Left hindlimb (tissue), 1 donor: Measurements from ENCODE around the gene CFAP20.

Experiments used
- DNase-seq: peaks from one replicate; pipeline ENCODE4 v3.0.0-alpha.2; 2018

Gene CFAP20

DNA sequence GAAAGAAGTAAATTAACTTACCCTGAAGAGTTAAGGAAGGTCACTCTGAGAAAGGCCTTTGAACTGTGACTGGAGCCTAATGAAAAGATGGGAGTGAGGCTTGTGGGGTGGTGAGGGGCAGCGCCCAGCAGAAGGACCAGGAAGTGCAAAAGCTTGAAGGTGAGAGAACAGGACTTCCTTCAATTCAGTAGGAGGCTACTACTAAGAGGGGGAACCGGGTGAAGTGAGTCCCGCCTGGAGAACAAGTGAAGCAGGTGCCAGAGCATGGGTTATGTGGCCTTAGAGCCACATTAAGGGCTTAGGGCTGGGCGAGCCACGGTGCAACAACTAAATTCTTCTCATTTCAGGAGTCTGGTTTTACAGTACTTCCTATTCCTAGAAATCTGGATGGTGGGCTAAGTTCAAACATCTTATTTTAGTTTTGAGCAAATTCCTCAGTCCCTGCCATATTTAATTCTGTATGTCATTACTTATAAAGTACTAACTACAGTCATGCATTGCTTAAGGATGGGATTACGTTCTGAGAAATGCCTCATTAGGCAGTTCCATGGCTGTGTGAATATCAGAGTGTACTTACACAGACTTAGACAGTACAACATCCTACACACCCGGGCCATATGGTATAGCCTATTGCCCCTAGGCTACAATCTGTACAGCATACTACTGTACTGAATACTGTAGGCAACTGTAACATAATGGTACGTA, 5.1 kb downstream of the CFAP20 start:
- no peak for DNase-seq

DNA sequence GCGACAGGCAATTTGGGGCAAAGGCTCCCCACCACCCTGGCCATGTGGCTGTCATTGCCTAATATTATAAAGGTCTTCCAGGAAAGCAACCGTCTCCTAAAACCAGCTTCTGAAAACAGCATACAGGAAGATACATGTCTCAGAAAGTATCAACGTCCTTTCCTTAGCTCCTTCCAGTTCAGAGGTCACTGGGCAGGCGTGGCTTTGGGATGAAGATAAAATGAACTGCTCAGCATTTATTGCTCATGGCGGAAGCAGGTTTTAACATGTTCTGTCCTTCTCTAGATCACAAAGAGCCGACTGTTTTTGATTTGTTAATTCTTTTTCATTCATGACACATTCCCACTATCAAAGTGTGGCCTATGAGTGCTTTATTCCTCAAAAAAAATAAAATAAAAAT, 8.0 kb downstream of the CFAP20 start:
- DNase-seq = no peak

DNA sequence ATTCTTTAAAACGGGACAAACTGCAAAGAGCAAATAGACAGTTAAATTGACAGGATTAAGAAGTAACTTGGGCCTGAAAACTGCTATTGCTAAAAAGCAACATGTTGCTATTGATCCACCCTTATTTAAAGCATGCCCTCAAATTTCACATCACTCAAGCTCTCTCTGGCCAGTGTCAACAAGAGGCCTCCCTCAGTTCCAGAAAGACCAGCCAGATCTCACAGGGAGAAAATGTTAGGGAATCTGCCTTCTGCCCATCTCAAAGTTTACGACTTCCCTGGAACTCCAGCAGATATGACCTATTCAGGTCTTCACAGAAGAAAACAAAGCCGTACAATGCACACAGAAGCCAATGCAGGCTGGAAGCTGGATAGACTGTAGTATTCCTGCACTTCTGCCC, 8.9 kb downstream of the CFAP20 start:
- DNase-seq = no peak

GRCh38 chr16:58119509-58119845, 9.7 kb downstream of the CFAP20 start:
- no peak for DNase-seq

- no peak for DNase-seq
These were observed 10.2 kb downstream of the CFAP20 start for GRCh38 chr16:58118801-58119508.

DNA sequence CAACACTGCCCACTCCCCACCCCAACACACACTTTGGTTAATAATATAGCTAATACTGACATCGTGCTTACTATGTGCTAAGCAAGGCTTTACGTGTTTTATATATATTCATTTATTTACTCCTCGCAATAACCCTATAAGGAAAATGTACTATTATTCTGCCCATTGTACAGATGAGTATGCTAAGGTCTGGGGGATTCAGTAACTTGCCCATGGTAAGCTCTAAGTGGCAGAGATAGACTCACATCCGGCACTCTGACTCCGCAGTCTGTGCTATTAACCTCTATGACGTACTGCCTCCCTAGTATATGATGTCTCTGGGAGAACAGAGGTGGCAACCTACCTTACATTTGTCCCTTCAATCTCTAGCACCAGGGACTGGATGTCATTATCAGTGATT, 12.7 kb downstream of the CFAP20 start:
- no peak for DNase-seq

GRCh38 chr16:58116081-58116480, 13.1 kb downstream of the CFAP20 start:
- DNase-seq = no peak

DNA sequence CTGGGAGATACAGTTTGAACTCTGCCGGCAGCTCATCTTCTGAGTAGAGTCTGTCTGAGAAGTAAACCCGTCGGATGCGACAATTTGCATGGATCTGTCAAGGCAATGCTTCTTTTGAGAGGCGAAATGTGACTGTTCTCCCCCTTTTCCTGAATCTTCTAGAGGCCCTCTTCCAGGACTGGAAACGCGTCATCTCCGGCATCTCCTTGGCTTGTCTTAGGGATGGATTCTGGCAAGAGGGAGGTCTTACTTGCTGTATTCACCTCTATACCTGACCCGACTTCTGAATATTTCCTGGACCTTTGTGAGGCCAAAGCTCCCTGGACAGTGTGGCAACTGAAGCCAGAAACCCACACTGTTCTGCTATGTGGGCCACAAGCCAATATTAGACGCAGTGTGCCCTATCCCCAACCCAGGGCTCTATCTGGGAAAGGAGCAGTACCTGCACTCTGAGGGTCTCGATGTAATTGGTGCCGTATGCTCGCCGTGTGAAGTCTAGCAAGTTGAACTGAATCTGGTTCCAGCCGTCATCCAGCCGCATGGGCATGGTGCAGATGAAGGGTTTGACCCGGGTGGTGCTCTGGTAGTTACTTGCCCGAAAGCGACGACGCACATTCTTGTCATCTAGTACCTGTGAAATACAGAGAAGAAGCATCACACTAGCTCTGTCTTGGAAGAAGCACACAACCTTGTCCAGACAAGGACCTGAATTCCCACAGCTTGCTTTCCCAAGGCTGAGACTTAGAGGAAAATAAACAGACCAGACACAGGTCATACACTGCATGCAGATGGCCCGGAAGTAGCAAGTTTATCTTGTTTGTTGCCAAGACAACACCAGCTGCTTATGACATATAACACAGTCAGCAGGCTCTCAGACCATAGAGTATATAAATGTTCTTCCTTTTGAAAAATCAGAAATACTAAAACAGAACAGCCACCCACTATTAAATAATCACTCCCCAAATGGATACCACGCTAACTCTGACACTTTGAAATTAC, 14.1 kb downstream of the CFAP20 start:
- DNase-seq = no peak

- no peak for DNase-seq
These were observed 17.9 kb downstream of the CFAP20 start for GRCh38 chr16:58111302-58111627.

DNA sequence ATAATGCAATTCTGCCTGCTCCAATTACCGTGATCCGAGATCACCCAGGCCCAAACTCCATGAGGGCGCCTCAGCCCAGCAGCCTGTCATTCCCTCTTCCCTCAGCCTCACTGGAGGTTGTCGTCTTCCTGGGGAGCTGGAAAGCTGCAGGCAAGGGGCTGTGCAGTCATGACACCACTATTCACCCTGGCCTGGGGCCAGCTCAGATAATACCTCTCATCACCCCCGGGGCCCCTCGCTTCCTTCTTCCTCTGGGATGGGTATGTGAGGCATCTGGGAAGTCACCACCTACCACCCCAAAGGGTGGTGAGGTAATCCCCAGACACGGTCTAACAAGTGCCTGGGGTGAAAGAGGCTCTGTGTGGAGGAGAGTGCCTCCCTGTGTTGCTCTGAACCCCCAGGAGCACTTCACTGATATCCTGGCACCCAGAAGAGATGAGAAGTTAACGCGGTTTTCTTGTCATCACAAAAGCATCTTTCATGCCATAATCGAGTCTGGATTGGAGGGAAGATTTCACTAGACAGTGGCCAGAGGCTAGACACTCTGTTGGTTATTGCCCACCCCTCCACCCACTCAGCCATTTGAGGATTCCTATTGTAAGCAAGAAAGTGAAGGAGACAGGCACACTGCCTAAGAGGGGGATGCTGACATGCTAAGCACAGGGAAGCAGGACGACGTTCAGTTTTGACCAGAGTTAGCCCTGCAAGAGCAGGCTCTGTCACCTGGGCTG, 18.4 kb downstream of the CFAP20 start:
- DNase-seq = no peak

DNA sequence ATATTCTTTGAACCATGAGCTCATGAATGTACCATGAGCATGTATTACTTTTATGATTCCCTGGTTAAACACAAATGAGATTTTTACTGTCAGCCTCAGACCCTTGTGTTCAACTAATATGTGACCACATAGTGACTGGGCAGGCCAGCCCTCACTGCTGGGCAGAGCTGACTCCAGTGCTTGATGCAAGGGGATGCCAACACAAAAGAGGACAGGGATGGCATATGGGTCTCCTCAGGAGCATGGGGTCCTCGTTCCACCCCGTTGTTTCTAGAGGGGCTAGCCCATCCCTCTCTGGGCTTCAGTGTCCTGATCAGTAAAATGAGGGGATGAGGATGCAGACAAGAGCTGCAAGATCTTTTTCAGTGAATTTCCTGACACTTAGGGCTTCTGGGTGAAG, 19.3 kb downstream of the CFAP20 start:
- no peak for DNase-seq

DNA sequence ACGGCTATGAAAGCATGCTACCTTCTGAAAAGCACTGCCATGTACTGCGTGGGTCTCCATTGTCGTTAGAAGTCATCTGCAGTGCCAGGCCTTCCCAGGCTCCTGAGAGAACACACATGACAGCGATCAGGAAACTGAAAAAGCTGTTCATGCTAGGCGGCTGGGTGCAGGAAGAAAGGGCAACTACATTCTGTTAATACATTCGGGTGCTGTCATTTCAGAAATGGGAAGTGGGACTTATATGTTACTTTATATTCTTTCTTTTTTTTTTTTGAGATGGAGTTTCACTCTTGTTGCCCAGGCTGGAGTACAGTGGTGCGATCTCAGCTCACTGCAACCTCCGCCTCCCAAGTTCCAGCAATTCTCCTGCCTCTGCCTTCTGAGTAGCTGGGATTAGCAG, 19.9 kb downstream of the CFAP20 start:
- no peak for DNase-seq

DNA sequence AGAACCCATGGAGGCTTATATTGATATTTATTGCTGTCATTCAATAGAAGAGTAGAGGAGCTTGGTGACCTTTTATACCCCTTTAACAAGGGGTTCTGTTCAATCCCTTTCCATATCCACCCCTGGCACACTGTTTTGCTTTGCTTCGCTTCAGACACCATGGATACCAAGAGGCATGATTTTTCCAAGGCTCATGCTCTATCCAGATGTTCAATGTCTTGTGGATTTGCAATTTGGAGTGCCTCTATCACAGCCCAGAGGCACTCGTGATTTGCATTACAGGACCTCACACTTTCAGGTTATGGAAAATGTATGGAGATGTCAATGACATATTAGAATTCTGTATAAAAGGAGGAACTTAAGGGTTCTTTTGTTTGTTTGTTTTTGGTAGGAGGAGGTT, 21.5 kb downstream of the CFAP20 start:
- no peak for DNase-seq

DNA sequence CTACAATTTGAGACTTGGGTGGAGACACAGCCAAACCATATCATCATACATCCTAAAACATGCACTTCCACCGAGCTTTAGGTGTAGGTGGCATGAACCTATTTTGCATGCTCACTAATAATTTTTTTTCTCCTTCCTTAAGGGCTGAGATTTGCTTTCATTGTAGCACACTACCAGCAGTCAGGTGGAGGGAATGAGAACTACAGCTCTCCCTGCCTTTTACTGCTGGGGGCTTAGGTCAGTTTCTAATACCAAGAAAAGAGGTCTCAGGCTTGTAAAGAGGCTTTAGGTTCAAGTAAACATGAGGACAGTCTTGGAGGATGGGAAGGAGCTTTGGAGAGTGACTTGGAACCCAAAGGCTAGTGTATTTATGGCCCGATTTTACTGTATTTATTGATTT, 22.0 kb downstream of the CFAP20 start:
- DNase-seq = no peak

DNA sequence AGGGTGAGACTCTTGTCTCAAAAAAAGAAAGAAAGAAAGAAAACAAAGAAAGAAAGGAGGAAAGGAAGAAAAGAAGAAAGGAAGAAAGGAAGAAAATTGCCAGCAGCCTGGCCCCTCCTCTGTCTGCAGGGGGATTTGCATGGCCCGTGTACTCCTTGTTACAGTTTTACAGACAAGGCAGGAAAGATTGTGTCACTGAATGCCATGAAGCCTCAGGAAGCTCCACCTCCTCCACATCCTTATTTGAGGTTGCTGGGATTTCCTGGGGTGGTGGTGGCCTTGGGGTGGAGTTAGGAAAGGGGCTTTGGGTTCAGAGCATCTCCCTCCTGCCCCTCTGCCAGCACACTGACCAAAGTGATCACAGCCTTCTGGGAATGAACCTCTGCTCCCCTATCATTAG, 23.6 kb downstream of the CFAP20 start:
- DNase-seq = no peak

DNA sequence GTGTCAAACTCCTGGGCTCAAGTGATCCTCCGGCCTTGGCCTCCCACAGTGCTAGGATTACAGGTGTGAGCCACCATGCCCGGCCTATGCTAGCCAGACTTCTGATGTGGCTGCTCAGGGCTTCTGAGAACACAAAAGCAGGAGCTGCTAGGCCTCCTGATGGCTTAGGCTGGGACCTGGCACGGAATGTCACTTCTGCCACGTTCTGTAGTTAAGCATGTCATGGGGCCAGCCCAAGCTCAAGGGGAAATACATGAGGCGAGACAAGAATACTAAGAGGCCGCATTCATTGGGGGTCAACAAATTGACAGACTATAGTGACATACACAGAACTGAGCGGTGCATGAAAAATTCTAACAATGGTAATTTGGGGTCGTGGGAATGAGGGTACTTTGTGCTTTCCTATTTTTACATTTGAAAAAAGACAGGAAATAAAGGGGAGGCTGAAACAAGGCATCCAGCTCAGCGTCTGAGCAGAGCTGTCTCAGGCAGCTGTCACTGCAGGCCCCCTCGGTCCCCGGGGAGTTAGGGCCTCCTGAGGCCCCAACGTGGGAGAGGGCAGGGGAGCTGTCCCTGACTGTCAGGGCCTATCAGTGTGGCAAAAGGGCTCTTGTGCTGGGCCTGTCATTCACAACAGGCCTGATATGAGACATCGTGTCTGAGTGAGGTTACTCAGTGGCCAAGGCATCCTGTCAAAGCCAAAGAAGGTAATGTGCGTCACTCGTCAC, 26.4 kb downstream of the CFAP20 start:
- DNase-seq = no peak

- no peak for DNase-seq
These were observed 29.3 kb downstream of the CFAP20 start for GRCh38 chr16:58099956-58100300.

- DNase-seq = no peak
These were observed 29.9 kb downstream of the CFAP20 start for GRCh38 chr16:58099097-58099955.

DNA sequence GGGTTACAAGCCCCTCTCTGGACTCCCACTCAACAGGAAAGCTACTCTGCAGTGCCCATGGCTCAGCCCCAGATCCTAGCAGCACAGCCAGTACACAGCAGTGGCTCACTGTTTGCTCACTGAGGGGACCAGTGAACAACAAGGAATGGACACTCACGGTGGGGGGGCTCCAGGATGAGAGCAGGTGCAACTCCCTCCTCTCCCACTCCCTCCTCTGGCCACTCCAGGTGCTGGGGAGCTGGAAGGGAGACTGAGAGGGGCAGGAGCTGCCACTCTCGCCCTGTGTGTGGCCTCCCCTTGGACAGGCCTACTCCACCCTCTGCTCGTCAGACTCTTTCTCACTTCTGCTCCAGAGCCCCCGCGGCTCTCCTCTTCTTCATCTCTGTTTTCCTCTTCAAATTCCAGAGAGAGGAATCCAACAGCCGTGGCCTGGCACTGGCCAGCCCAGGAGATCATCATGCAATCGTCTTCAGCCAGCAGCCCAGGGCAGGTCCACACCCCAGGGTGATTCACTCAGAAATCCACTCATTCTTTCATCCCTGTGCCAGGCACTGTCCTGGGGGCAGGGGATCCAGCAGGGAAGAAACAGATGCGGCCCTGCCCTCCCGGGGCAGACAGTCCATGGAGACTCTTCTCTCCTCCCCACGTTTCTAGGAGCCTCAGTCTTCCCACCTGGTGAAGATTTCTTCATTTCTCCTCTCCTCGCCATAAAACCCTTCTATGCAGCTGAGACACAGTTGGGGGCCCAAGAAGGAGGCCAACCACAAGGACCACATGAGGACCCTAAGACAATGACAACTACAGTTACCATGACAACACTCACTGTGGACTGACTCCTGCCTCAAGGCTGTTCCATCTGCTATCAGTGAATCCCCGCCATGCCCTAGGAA, 30.7 kb downstream of the CFAP20 start:
- no peak for DNase-seq

DNA sequence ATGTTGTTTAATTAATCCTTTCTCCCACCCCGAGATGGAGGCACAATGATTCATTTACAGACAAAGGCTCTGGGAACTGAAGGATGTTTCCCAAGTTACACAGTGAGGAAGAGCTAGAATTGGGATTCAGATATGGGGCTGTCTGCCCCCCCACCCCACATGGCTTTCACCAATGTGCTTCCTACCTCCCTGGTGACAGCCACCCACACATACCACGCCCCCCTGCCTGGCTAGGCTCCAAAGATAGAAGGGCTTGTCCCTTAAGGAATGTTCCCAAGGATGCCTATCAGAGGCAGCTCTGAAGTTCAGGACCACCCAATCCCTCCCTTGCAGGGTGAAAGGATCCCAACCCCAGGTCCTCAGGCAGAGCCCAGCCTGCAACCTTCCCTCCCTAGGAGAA, 32.9 kb downstream of the CFAP20 start:
- no peak for DNase-seq
